Calu3 (cell line): ENCODE data around the gene GRIK1. TPM values are rescaled to one million over a fixed set of nuclear protein-coding genes. Genes with fewer than 3 reads are reported as not detected.

Experiments used
- BruUV-seq: library from RNA; stranded (reverse); fragments of 400-500 nt; replicated peaks from 2 replicates; lab custom pipeline; 2021; lab: Mats Ljungman, UMichigan
- CTCF ChIA-PET: fragments of 300-600 bp; sonication (Branson Sonifier 250); formaldehyde crosslinking; loops from one replicate; lab custom pipeline; 2022; ENCODE audit warnings: antibody characterized with exemption; lab: Charles Lee
- DNase-seq: peaks from one replicate; pipeline ENCODE4 v3.0.0; 2022
- H3K27ac Mint-ChIP-seq: one replicate; pipeline ENCODE4 v1.8.0; 2022; ENCODE audit warnings: mixed read lengths; ENCODE audit not compliant: unreplicated experiment
- H3K27me3 Mint-ChIP-seq: one replicate; pipeline ENCODE4 v1.8.0; 2022; ENCODE audit warnings: mixed read lengths; ENCODE audit not compliant: unreplicated experiment
- H3K36me3 Mint-ChIP-seq: one replicate; pipeline ENCODE4 v1.8.0; 2022; ENCODE audit warnings: mild to moderate bottlenecking, moderate library complexity, mixed read lengths; ENCODE audit not compliant: insufficient read depth, unreplicated experiment
- H3K4me1 Mint-ChIP-seq: one replicate; pipeline ENCODE4 v1.8.0; 2022; ENCODE audit warnings: mild to moderate bottlenecking, low read depth, mixed read lengths; ENCODE audit not compliant: unreplicated experiment
- H3K4me3 Mint-ChIP-seq: one replicate; pipeline ENCODE4 v1.8.0; 2022; ENCODE audit warnings: mild to moderate bottlenecking, low read depth, moderate library complexity, mixed read lengths; ENCODE audit not compliant: unreplicated experiment
- H3K9me3 Mint-ChIP-seq: one replicate; pipeline ENCODE4 v1.8.0; 2022; ENCODE audit warnings: low read depth, mixed read lengths; ENCODE audit not compliant: unreplicated experiment
- CTCF ChIP-seq: fragments of 200-600 bp; IDR thresholded peaks from one replicate; pipeline ENCODE4 v1.8.0; 2022; ENCODE audit warnings: antibody characterized with exemption; ENCODE audit not compliant: unreplicated experiment
- intact Hi-C: fragments of 100-400 bp; cut with micrococcal nuclease; formaldehyde crosslinking; loops from one replicate; pipeline ENCODE4 v1.10.0; 2022; ENCODE audit not compliant: unreplicated experiment
- total RNA-seq: library from RNA; stranded (reverse); gene quantifications from 2 replicates; pipeline ENCODE4 v1.2.3, GENCODE V29; 2022

Gene GRIK1
- total RNA-seq, 1 experiment from 2014 or later, result not detected

GRCh38 chr21:29585462-29585861 lies 354.3 kb downstream of the GRIK1 start:
- CTCF ChIA-PET, result no interaction called here
- no TSS peak for BruUV-seq
- intact Hi-C loops, result no loop called here
- Mint-ChIP-seq H3K4me3 (no peak overlapping the region), H3K27me3 (no peaks in the 10 kb centered on the region), H3K27ac (no peak overlapping the region), H3K9me3 (no peaks in the 10 kb centered on the region), H3K4me1 (peaks cover 9% of the 10 kb centered on the region), H3K36me3 (no peaks in the 10 kb centered on the region)
- peak; percentile 2 for DNase-seq
- no peak for TF ChIP-seq CTCF

- TF ChIP-seq CTCF, result no peak
- intact Hi-C loops, result no loop called here
- Mint-ChIP-seq H3K9me3 (no peaks in the 10 kb centered on the region), H3K36me3 (no peaks in the 10 kb centered on the region), H3K4me1 (peaks cover 9% of the 10 kb centered on the region), H3K27me3 (no peaks in the 10 kb centered on the region), H3K27ac (no peak overlapping the region), H3K4me3 (no peak overlapping the region)
- no TSS peak for BruUV-seq
- DNase-seq, result no peak
- CTCF ChIA-PET, result no interaction called here
These were observed 356.3 kb downstream of the GRIK1 start for GRCh38 chr21:29583424-29583924.

- Mint-ChIP-seq H3K4me1 (peaks cover 9% of the 10 kb centered on the region), H3K36me3 (no peaks in the 10 kb centered on the region), H3K27ac (no peak overlapping the region), H3K27me3 (no peaks in the 10 kb centered on the region), H3K4me3 (no peak overlapping the region), H3K9me3 (no peaks in the 10 kb centered on the region)
- no TSS peak for BruUV-seq
- CTCF ChIA-PET, result no interaction called here
- DNase-seq, result no peak
- no peak for TF ChIP-seq CTCF
- intact Hi-C loops, result no loop called here
These were observed 356.9 kb downstream of the GRIK1 start for GRCh38 chr21:29582855-29583254.

- no peaks in the 10 kb centered on the region for H3K9me3 Mint-ChIP-seq
- no peaks in the 10 kb centered on the region for H3K27me3 Mint-ChIP-seq
- no peak for TF ChIP-seq CTCF
- H3K27ac Mint-ChIP-seq, result no peak overlapping the region
- H3K4me1 Mint-ChIP-seq, result peaks cover 9% of the 10 kb centered on the region
- intact Hi-C loops, result no loop called here
- no peak for DNase-seq
- no TSS peak for BruUV-seq
- H3K36me3 Mint-ChIP-seq, result no peaks in the 10 kb centered on the region
- CTCF ChIA-PET, result no interaction called here
- no peak overlapping the region for H3K4me3 Mint-ChIP-seq
These were observed 358.4 kb downstream of the GRIK1 start for GRCh38 chr21:29581393-29581792.
